GM23248 (cell line): ENCODE data around the gene FURIN. TPM values are rescaled to one million over a fixed set of nuclear protein-coding genes. Genes with fewer than 3 reads are reported as not detected.

Source experiments
- DNase-seq: peaks from one replicate; pipeline ENCODE4 v3.0.0-alpha.2; 2015
- H2AFZ ChIP-seq: fragments of 200-600 bp; sonication (generic); 2 replicates; pipeline ENCODE4 v1.6.1; 2016; ENCODE audit warnings: antibody characterized with exemption
- H3F3A ChIP-seq: fragments of 200-600 bp; sonication (generic); 2 replicates; pipeline ENCODE4 v1.6.1; 2016; ENCODE audit warnings: mild to moderate bottlenecking, antibody characterized with exemption, mixed run types; ENCODE audit not compliant: insufficient read depth
- H3K27ac ChIP-seq: fragments of 200-600 bp; sonication (generic); 2 replicates; pipeline ENCODE4 v1.5.1; 2016; ENCODE audit warnings: mild to moderate bottlenecking
- H3K27me3 ChIP-seq: fragments of 200-600 bp; sonication (generic); replicated peaks from 2 replicates; pipeline ENCODE4 v1.6.1; 2016; ENCODE audit warnings: mild to moderate bottlenecking; ENCODE audit not compliant: insufficient read depth
- H3K36me3 ChIP-seq: fragments of 200-600 bp; sonication (generic); 2 replicates; pipeline ENCODE4 v1.6.1; 2016; ENCODE audit warnings: low read depth, mild to moderate bottlenecking
- H3K4me1 ChIP-seq: fragments of 200-600 bp; sonication (generic); 2 replicates; pipeline ENCODE4 v1.6.1; 2016; ENCODE audit warnings: mild to moderate bottlenecking; ENCODE audit not compliant: insufficient read depth
- H3K4me2 ChIP-seq: fragments of 200-600 bp; sonication (generic); one replicate; pipeline ENCODE4 v1.6.1; 2016; ENCODE audit warnings: mild to moderate bottlenecking; ENCODE audit not compliant: unreplicated experiment
- H3K4me3 ChIP-seq: fragments of 200-600 bp; sonication (generic); 2 replicates; pipeline ENCODE4 v1.5.1; 2016; ENCODE audit warnings: mild to moderate bottlenecking
- H3K79me2 ChIP-seq: fragments of 200-600 bp; sonication (generic); 2 replicates; pipeline ENCODE4 v1.6.1; 2016; ENCODE audit warnings: mild to moderate bottlenecking; ENCODE audit not compliant: insufficient read depth
- H3K9ac ChIP-seq: fragments of 200-600 bp; sonication (generic); 2 replicates; pipeline ENCODE4 v1.6.1; 2016; ENCODE audit warnings: mild to moderate bottlenecking
- H3K9me2 ChIP-seq: fragments of 200-600 bp; sonication (generic); 2 replicates; pipeline ENCODE4 v1.6.1; 2016; ENCODE audit warnings: mixed run types, mild to moderate bottlenecking, moderate library complexity; ENCODE audit not compliant: insufficient read depth
- H3K9me3 ChIP-seq: fragments of 200-600 bp; sonication (generic); one replicate; pipeline ENCODE4 v1.6.1; 2017; ENCODE audit warnings: low read depth
- H4K20me1 ChIP-seq: fragments of 200-600 bp; sonication (generic); 2 replicates; pipeline ENCODE4 v1.6.0; 2016; ENCODE audit not compliant: insufficient read depth
- EZH2 ChIP-seq: fragments of 200-600 bp; sonication (generic); IDR thresholded peaks from 2 replicates; pipeline ENCODE4 v1.6.1; 2018; ENCODE audit warnings: antibody characterized with exemption, mild to moderate bottlenecking; ENCODE audit not compliant: insufficient read depth, poor library complexity, severe bottlenecking
- EZH2phosphoT487 ChIP-seq: fragments of 200-600 bp; sonication (generic); IDR thresholded peaks from 2 replicates; pipeline ENCODE4 v1.6.1; 2018; ENCODE audit warnings: antibody characterized with exemption, moderate library complexity, mild to moderate bottlenecking, low read depth; ENCODE audit not compliant: insufficient read depth
- WGBS, 2 experiments: methylation state at CpG; one replicate each; pipeline ENCODE4 v1.1.6; 2015 to 2017; ENCODE audit warnings: low lambda C conversion rate in 2 of 2, low coverage in 1 of 2; ENCODE audit errors: missing lambda C conversion rate in 2 of 2; 5-methylcytosine and 5-hydroxymethylcytosine counted together
- in situ Hi-C: fragments of 300-500 bp; cut with MboI; formaldehyde crosslinking; loops from 2 replicates; pipeline ENCODE4 v1.15.0; 2020
- polyA plus RNA-seq: library from polyadenylated mRNA; unstranded; fragments of >200 nt; fragmentation: Nextera tagmentation; extraction: Ambion mirVana; gene quantifications from 2 replicates; pipeline ENCODE4 v1.2.1, GENCODE V29; 2016
- total RNA-seq: library from RNA; depleted of rRNA; stranded (reverse); fragments of >200 nt; shearing (Covaris generic); gene quantifications from 2 replicates; pipeline ENCODE4 v1.2.3, GENCODE V29; 2014

FURIN gene
- total and polyA plus RNA-seq, 2 experiments from 2014 or later = 13.9 to 50.8 TPM

GRCh38 chr15:90916461-90916860 is 48.1 kb downstream of the FURIN start:
- Histone ChIP-seq H3K4me2 (no peak overlapping the region), H3K9ac (no peak overlapping the region), H3K9me3 (no peaks in the 10 kb centered on the region), H3K4me3 (no peak overlapping the region), H3F3A (no peaks in the 10 kb centered on the region), H3K36me3 (no peaks in the 10 kb centered on the region), H3K27me3 (no peaks in the 10 kb centered on the region), H3K9me2 (no peaks in the 10 kb centered on the region), H4K20me1 (no peaks in the 10 kb centered on the region), H3K4me1 (no peaks in the 10 kb centered on the region), H2AFZ (no peak overlapping the region), H3K27ac (no peak overlapping the region), H3K79me2 (no peaks in the 10 kb centered on the region)
- WGBS, 2 experiments = 90 to 94% methylated on average over 11 of the region's 11 CpGs
- DNase-seq = no peak
- in situ Hi-C loops = no loop called here
- TF ChIP-seq EZH2 (no peak), EZH2phosphoT487 (no peak)

- Histone ChIP-seq H3K9ac (no peak overlapping the region), H3K27ac (no peak overlapping the region), H3F3A (no peaks in the 10 kb centered on the region), H3K79me2 (no peaks in the 10 kb centered on the region), H3K9me3 (no peaks in the 10 kb centered on the region), H3K9me2 (no peaks in the 10 kb centered on the region), H3K4me2 (no peak overlapping the region), H2AFZ (no peak overlapping the region), H3K4me1 (no peaks in the 10 kb centered on the region), H3K27me3 (no peaks in the 10 kb centered on the region), H3K4me3 (no peak overlapping the region), H3K36me3 (no peaks in the 10 kb centered on the region), H4K20me1 (no peaks in the 10 kb centered on the region)
- TF ChIP-seq EZH2phosphoT487 = no peak
- no peak for TF ChIP-seq EZH2
- in situ Hi-C loops = no loop called here
- 90 to 93% methylated on average over 12 of the region's 12 CpGs for WGBS, 2 experiments
- no peak for DNase-seq
These were observed 49.2 kb downstream of the FURIN start for GRCh38 chr15:90917569-90917968.

DNA sequence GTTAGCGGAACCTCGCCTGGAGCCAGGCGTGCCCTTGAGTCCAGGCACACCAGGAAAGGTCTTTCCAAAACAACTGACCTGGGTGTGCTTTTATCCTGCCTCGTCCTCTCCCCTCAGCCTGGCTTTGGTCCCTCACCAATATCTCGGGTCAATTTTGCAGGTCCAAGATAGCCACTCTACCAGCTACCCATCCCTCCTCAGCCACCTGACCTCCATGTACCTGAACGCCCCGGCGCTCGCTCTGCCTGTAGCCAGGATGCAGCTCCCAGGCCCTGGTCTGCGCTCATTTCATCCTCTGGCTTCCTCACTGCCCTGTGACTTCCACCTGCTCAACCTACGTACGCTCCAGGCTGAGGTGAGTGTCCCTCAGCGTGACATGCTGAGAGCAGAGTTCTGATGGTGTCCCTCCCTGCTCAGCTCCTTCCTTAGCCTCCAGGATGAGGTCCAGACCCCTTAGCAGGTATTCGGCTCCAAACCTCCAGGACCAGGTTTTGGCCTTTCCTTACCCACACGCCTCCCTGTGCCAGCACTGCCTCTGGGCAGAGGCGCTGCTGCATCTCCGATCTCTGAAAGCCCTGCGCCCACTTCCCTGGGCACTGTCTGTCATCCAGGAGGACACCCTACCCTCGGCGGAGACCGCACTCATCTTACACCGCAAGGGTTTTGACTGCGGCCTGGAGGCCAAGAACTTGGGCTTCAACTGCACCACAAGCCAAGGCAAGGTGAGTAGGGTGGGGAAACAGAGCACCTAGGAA is 49.8 kb downstream of the FURIN start:
- no peak overlapping the region for H2AFZ ChIP-seq
- H3K9me2 ChIP-seq = no peaks in the 10 kb centered on the region
- no peaks in the 10 kb centered on the region for H4K20me1 ChIP-seq
- H3K27me3 ChIP-seq = no peaks in the 10 kb centered on the region
- DNase-seq = no peak
- no peaks in the 10 kb centered on the region for H3F3A ChIP-seq
- TF ChIP-seq EZH2 = no peak
- no peak for TF ChIP-seq EZH2phosphoT487
- no peak overlapping the region for H3K27ac ChIP-seq
- no peak overlapping the region for H3K9ac ChIP-seq
- WGBS, 2 experiments = 94 to 99% methylated on average over 23 of the region's 23 CpGs
- H3K4me1 ChIP-seq = no peaks in the 10 kb centered on the region
- no peak overlapping the region for H3K4me3 ChIP-seq
- no peak overlapping the region for H3K4me2 ChIP-seq
- in situ Hi-C loops = no loop called here
- H3K36me3 ChIP-seq = no peaks in the 10 kb centered on the region
- no peaks in the 10 kb centered on the region for H3K9me3 ChIP-seq
- no peaks in the 10 kb centered on the region for H3K79me2 ChIP-seq

DNA sequence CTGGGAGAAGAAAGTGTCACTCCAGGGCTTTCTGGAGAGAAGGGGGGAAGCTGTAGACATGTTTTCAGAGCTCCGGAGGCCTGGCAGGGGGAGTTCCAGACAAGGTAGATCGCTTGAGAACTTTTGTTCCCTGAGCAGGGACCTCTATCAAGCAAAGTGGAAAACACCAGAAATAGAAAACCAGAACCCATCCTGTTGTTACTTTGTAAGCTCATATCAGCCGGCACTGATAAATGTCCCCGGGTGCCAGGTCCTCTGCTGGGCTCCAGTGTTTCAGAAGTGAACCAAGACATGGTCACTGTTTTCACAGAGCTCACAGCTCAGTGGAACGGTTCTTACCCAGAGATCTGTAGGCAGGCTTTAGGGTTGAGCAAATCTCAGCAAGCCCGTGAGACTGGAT is 50.4 kb downstream of the FURIN start:
- no peak overlapping the region for H2AFZ ChIP-seq
- no peak for TF ChIP-seq EZH2phosphoT487
- TF ChIP-seq EZH2 = no peak
- H3K9me3 ChIP-seq = no peaks in the 10 kb centered on the region
- H3K9ac ChIP-seq = no peak overlapping the region
- H3K4me2 ChIP-seq = no peak overlapping the region
- no peak for DNase-seq
- no peaks in the 10 kb centered on the region for H3K36me3 ChIP-seq
- no peaks in the 10 kb centered on the region for H3K4me1 ChIP-seq
- no peaks in the 10 kb centered on the region for H3K27me3 ChIP-seq
- no peak overlapping the region for H3K27ac ChIP-seq
- WGBS, 2 experiments = 92 to 97% methylated on average over 6 of the region's 6 CpGs
- H3K4me3 ChIP-seq = no peak overlapping the region
- in situ Hi-C loops = no loop called here
- H3F3A ChIP-seq = no peaks in the 10 kb centered on the region
- no peaks in the 10 kb centered on the region for H3K79me2 ChIP-seq
- H4K20me1 ChIP-seq = no peaks in the 10 kb centered on the region
- no peaks in the 10 kb centered on the region for H3K9me2 ChIP-seq
